Uterus (tissue), 4 donors: Measurements from ENCODE around the gene DHRS4L2. TPM values are rescaled to one million over a fixed set of nuclear protein-coding genes. Genes with fewer than 3 reads are reported as not detected.

Experiments
- DNase-seq, 2 donors: peaks; one replicate each; pipeline ENCODE4 v3.0.0-alpha.2; 2019 to 2020
- H3K27ac ChIP-seq, 2 donors: fragments of 200-600 bp; sonication (generic); 1 replicate in 1 of 2; 2 replicates in 1 of 2; pipeline ENCODE4 v1.5.1; 2016 to 2018
- H3K27me3 ChIP-seq, 2 donors: fragments of 200-600 bp; sonication (generic); one replicate each; pipeline ENCODE4 v1.5.1; 2018 to 2019; ENCODE audit warnings: control low read depth in 1 of 2
- H3K36me3 ChIP-seq, 2 donors: fragments of 200-600 bp; sonication (generic); one replicate each; pipeline ENCODE4 v1.5.1; 2019; ENCODE audit warnings: control low read depth in 1 of 2
- H3K4me1 ChIP-seq, 2 donors: fragments of 200-600 bp; sonication (generic); one replicate each; pipeline ENCODE4 v1.5.1; 2018 to 2019; ENCODE audit warnings: control low read depth in 1 of 2
- H3K4me3 ChIP-seq, 2 donors: fragments of 200-600 bp; sonication (generic); 1 replicate in 1 of 2; 2 replicates in 1 of 2; pipeline ENCODE4 v1.5.1; 2018 to 2019; ENCODE audit warnings: mild to moderate bottlenecking in 1 of 2
- H3K9me3 ChIP-seq, 2 donors: fragments of 200-600 bp; sonication (generic); one replicate each; pipeline ENCODE4 v1.5.1; 2019; ENCODE audit warnings: control low read depth in 1 of 2
- CTCF ChIP-seq, 4 experiments: fragments of 200-600 bp in 2 of 4; fragments of 450-650 bp in 2 of 4; sonication (generic) in 2 of 4; IDR thresholded peaks; one replicate each; pipeline ENCODE4 v1.5.1; 2016 to 2019; ENCODE audit warnings: antibody characterized with exemption in 4 of 4, mild to moderate bottlenecking in 2 of 4, moderate library complexity in 1 of 4
- POLR2A ChIP-seq, 2 donors: fragments of 450-650 bp; IDR thresholded peaks; one replicate each; pipeline ENCODE4 v1.6.1; 2016; ENCODE audit warnings: antibody characterized with exemption in 2 of 2, mild to moderate bottlenecking in 1 of 2, moderate library complexity in 1 of 2
- intact Hi-C: fragments of 100-400 bp; cut with DNase I; formaldehyde crosslinking; loops from one replicate; pipeline ENCODE4 v1.15.1; 2023; ENCODE audit warnings: low total_unique reads
- total RNA-seq, 4 donors: library from RNA; depleted of rRNA in 3 of 4; stranded (reverse); fragments of >200 nt in 3 of 4; gene quantifications; one replicate each; pipeline versions ENCODE4 v1.1.0 to v1.2.4, GENCODE V29; 2014 to 2023
- donor health status: DM: yes; HTN: yes; CAD: no.

DHRS4L2 gene
- total RNA-seq, 4 donors from 2014 or later: 0.88 to 17.2 (median 8.6) TPM

GRCh38 chr14:24052656-24053547 lies 64.2 kb downstream of the DHRS4L2 start:
- Histone ChIP-seq H3K4me3 (peak overlapping the region; percentile 44 to 56), H3K9me3 (no peaks in the 10 kb centered on the region), H3K27me3 (no peaks in the 10 kb centered on the region), H3K36me3 (no peaks in the 10 kb centered on the region), H3K27ac (no peak overlapping the region), H3K4me1 (peaks cover 0 to 5% of the 10 kb centered on the region in 2 donors)
- DNase-seq: no peak
- TF ChIP-seq CTCF (IDR thresholded peaks at IDR 0.05) (no peak), POLR2A (IDR thresholded peaks at IDR 0.05) (no peak)
- intact Hi-C loops: no loop called here

- no peak for DNase-seq
- peaks cover 0 to 5% of the 10 kb centered on the region in 2 donors for H3K4me1 ChIP-seq
- no peaks in the 10 kb centered on the region for H3K27me3 ChIP-seq
- no peak overlapping the region for H3K27ac ChIP-seq
- no peak for TF ChIP-seq CTCF (IDR thresholded peaks at IDR 0.05)
- TF ChIP-seq POLR2A (IDR thresholded peaks at IDR 0.05): no peak
- no peaks in the 10 kb centered on the region for H3K9me3 ChIP-seq
- no peak overlapping the region for H3K4me3 ChIP-seq
- intact Hi-C loops: no loop called here
- no peaks in the 10 kb centered on the region for H3K36me3 ChIP-seq
Measured at GRCh38 chr14:24053548-24054323, 65.0 kb downstream of the DHRS4L2 start.

GRCh38 chr14:24054324-24054641 lies 65.6 kb downstream of the DHRS4L2 start:
- Histone ChIP-seq H3K27me3 (no peaks in the 10 kb centered on the region), H3K4me1 (peaks cover 0 to 5% of the 10 kb centered on the region in 2 donors), H3K4me3 (no peak overlapping the region), H3K27ac (no peak overlapping the region), H3K9me3 (no peaks in the 10 kb centered on the region), H3K36me3 (no peaks in the 10 kb centered on the region)
- TF ChIP-seq CTCF (IDR thresholded peaks at IDR 0.05) (no peak), POLR2A (IDR thresholded peaks at IDR 0.05) (no peak)
- no peak for DNase-seq
- intact Hi-C loops: no loop called here

- intact Hi-C loops: loop anchor here (5.0 kb wide), 1 partner anchor 38 kb away; the partner anchor contains the start of gene PCK2
- H3K36me3 ChIP-seq: no peaks in the 10 kb centered on the region
- TF ChIP-seq CTCF (IDR thresholded peaks at IDR 0.05): no peak
- TF ChIP-seq POLR2A (IDR thresholded peaks at IDR 0.05): no peak
- peaks cover 0 to 5% of the 10 kb centered on the region in 2 donors for H3K4me1 ChIP-seq
- no peaks in the 10 kb centered on the region for H3K9me3 ChIP-seq
- H3K27me3 ChIP-seq: no peaks in the 10 kb centered on the region
- no peak overlapping the region for H3K27ac ChIP-seq
- no peak for DNase-seq
- H3K4me3 ChIP-seq: no peak overlapping the region
Measured at GRCh38 chr14:24054646-24055045, 65.9 kb downstream of the DHRS4L2 start.

Other genes with a start within 250 kb of the DHRS4L2 start
- 10 to 100 TPM; 19.7 to 57.9 (median 28.6) TPM for gene DHRS4, start 35.2 kb upstream of the DHRS4L2 start, total RNA-seq
- under 1 TPM in 2 of 4 donors, not detected in 2; 0.21 to 0.48 TPM for gene CARMIL3, start 63.1 kb downstream of the DHRS4L2 start, total RNA-seq
- gene CPNE6, start 82.6 kb downstream of the DHRS4L2 start, total RNA-seq: under 1 TPM in 1 of 4 donors, not detected in 3; 0.76 TPM
- 10 to 100 TPM in 3 of 4 donors, not detected in 1; 13.1 to 19.4 (median 15.1) TPM for gene PCK2, start 105.4 kb downstream of the DHRS4L2 start, total RNA-seq
- gene DCAF11, start 125.8 kb downstream of the DHRS4L2 start, total RNA-seq: 10 to 100 TPM; 42.9 to 87.4 (median 57.8) TPM
- gene NRL, start 126.0 kb downstream of the DHRS4L2 start, total RNA-seq: 1 to 10 TPM in 3 of 4 donors, not detected in 1; 1.2 to 1.8 (median 1.3) TPM
- gene FITM1, start 141.7 kb downstream of the DHRS4L2 start, total RNA-seq: 1 to 10 TPM in 2 of 4 donors, under 1 TPM in 1, not detected in 1; 0.48 to 2.4 (median 1.3) TPM
- gene PSME1, start 147.3 kb downstream of the DHRS4L2 start, total RNA-seq: 100 to 1,000 TPM in 2 of 4 donors, 10 to 100 TPM in 2; 81.0 to 175 (median 131) TPM
- 10 to 100 TPM in 2 of 4 donors, 1 to 10 TPM in 1, not detected in 1; 6.2 to 21.2 (median 10.9) TPM for gene EMC9, start 152.7 kb downstream of the DHRS4L2 start, total RNA-seq
- 100 to 1,000 TPM in 1 of 4 donors, 10 to 100 TPM in 3; 16.9 to 113 (median 25.7) TPM for gene PSME2, start 157.7 kb downstream of the DHRS4L2 start, total RNA-seq
- gene RNF31, start 158.6 kb downstream of the DHRS4L2 start, total RNA-seq: 100 to 1,000 TPM in 1 of 4 donors, 10 to 100 TPM in 3; 17.7 to 106 (median 57.9) TPM
- gene IRF9, start 172.3 kb downstream of the DHRS4L2 start, total RNA-seq: 100 to 1,000 TPM in 1 of 4 donors, 10 to 100 TPM in 3; 33.2 to 205 (median 67.2) TPM
- gene REC8, start 183.2 kb downstream of the DHRS4L2 start, total RNA-seq: 10 to 100 TPM in 3 of 4 donors, 1 to 10 TPM in 1; 9.5 to 54.3 (median 42.1) TPM
- gene IPO4, start 199.9 kb downstream of the DHRS4L2 start, total RNA-seq: 10 to 100 TPM in 3 of 4 donors, 1 to 10 TPM in 1; 3.1 to 33.7 (median 29.6) TPM
- gene TM9SF1, start 206.5 kb downstream of the DHRS4L2 start, total RNA-seq: 10 to 100 TPM; 31.2 to 79.8 (median 52.4) TPM
- under 1 TPM in 1 of 4 donors, not detected in 3; 0.98 TPM for gene TSSK4, start 216.8 kb downstream of the DHRS4L2 start, total RNA-seq
- gene CHMP4A, start 224.6 kb downstream of the DHRS4L2 start, total RNA-seq: 10 to 100 TPM in 3 of 4 donors, 1 to 10 TPM in 1; 6.8 to 53.3 (median 33.9) TPM
- gene MDP1, start 227.1 kb downstream of the DHRS4L2 start, total RNA-seq: 100 to 1,000 TPM in 1 of 4 donors, 10 to 100 TPM in 2, 1 to 10 TPM in 1; 5.6 to 137 (median 24.2) TPM
- gene NEDD8, start 243.4 kb downstream of the DHRS4L2 start, total RNA-seq: 1,000 to 10,000 TPM in 1 of 4 donors, 100 to 1,000 TPM in 2, 10 to 100 TPM in 1; 61.2 to 1,004 (median 192) TPM
- gene GMPR2, start 244.0 kb downstream of the DHRS4L2 start, total RNA-seq: 10 to 100 TPM; 38.9 to 60.9 (median 48.8) TPM